WI38 (cell line): ENCODE measurements around the gene SDF4.
A peak's percentile ranks its signal among the peaks of the same experiment; 100 is the strongest.

Source experiments
- H3K4me3 ChIP-seq: 2 replicates; pipeline ENCODE4 v1.5.1; 2011; ENCODE audit warnings: low read depth, mild to moderate bottlenecking, control low read depth, low read length
- CTCF ChIP-seq: IDR thresholded peaks from 2 replicates; pipeline ENCODE4 v1.5.1; 2012; ENCODE audit warnings: low read depth, mild to moderate bottlenecking, control low read depth, low read length

SDF4 gene

GRCh38 chr1:1204425-1204920 lies 27.3 kb downstream of the SDF4 start:
- H3K4me3 ChIP-seq: no peak overlapping the region
- TF ChIP-seq CTCF: no peak

GRCh38 chr1:1203561-1204424 lies 28.0 kb downstream of the SDF4 start:
- H3K4me3 ChIP-seq: no peak overlapping the region
- no peak for TF ChIP-seq CTCF

GRCh38 chr1:1202831-1203560 lies 28.8 kb downstream of the SDF4 start:
- no peak overlapping the region for H3K4me3 ChIP-seq
- TF ChIP-seq CTCF: no peak

GRCh38 chr1:1200876-1201810 lies 30.7 kb downstream of the SDF4 start:
- no peak for TF ChIP-seq CTCF
- H3K4me3 ChIP-seq: peak overlapping the region; percentile 40

- no peak overlapping the region for H3K4me3 ChIP-seq
- no peak for TF ChIP-seq CTCF
Observed at GRCh38 chr1:1199961-1200875, 31.6 kb downstream of the SDF4 start.
